Tibial artery (tissue), 4 donors: ENCODE data around the gene PRR5.
"Not testable (repeated sequence)": the region's sequence is repeated elsewhere in the genome, so short reads cannot be mapped to it uniquely, and the experiment has no call there.

Experiments
- DNase-seq, 2 donors: peaks; one replicate each; pipeline ENCODE4 v3.0.0-alpha.2; 2019
- H3K27ac ChIP-seq, 2 donors: fragments of 200-600 bp; sonication (generic) in 1 of 2; 1 replicate in 1 of 2; 2 replicates in 1 of 2; pipeline ENCODE4 v1.5.1; 2018 to 2019; ENCODE audit warnings: mild to moderate bottlenecking in 1 of 2
- H3K27me3 ChIP-seq, 2 donors: fragments of 200-600 bp; sonication (generic) in 1 of 2; one replicate each; pipeline versions ENCODE4 v1.5.1 to v1.6.0; 2016 to 2019
- H3K36me3 ChIP-seq, 3 donors: fragments of 200-600 bp; sonication (generic) in 2 of 3; one replicate each; pipeline ENCODE4 v1.5.1; 2016 to 2019; ENCODE audit warnings: mild to moderate bottlenecking in 2 of 3
- H3K4me1 ChIP-seq, 4 donors: fragments of 200-600 bp; sonication (generic) in 2 of 4; 1 replicate in 3 of 4; 2 replicates in 1 of 4; pipeline ENCODE4 v1.5.1; 2016 to 2019
- H3K4me3 ChIP-seq, 2 donors: fragments of 200-600 bp; sonication (generic) in 1 of 2; 1 replicate in 1 of 2; 2 replicates in 1 of 2; pipeline ENCODE4 v1.5.1; 2018 to 2019; ENCODE audit warnings: mild to moderate bottlenecking in 2 of 2
- H3K9me3 ChIP-seq, 3 donors: fragments of 200-600 bp; sonication (generic) in 1 of 3; one replicate each; pipeline ENCODE4 v1.5.1; 2016 to 2019
- CTCF ChIP-seq, 2 experiments: fragments of 200-600 bp in 1 of 2; fragments of 450-650 bp in 1 of 2; IDR thresholded peaks; one replicate each; pipeline ENCODE4 v1.5.1; 2017 to 2019; ENCODE audit warnings: antibody characterized with exemption in 2 of 2, mild to moderate bottlenecking in 1 of 2, moderate library complexity in 1 of 2
- intact Hi-C: fragments of 100-400 bp; cut with DNase I; formaldehyde crosslinking; loops from one replicate; pipeline ENCODE4 v1.15.0; 2023; ENCODE audit warnings: low total_unique reads

Gene PRR5

GRCh38 chr22:44676441-44677352, 25.3 kb upstream of the PRR5 start:
- Histone ChIP-seq H3K9me3 (no peaks in the 10 kb centered on the region), H3K4me1 (no peaks in the 10 kb centered on the region), H3K36me3 (no peaks in the 10 kb centered on the region), H3K27me3 (peaks cover 0 to 29% of the 10 kb centered on the region in 2 donors), H3K4me3 (no peak overlapping the region), H3K27ac (no peak overlapping the region)
- TF ChIP-seq CTCF (IDR thresholded peaks at IDR 0.05): no peak
- no peak for DNase-seq
- intact Hi-C loops: no loop called here

- intact Hi-C loops: no loop called here
- H3K36me3 ChIP-seq: no peaks in the 10 kb centered on the region
- DNase-seq: no peak
- no peaks in the 10 kb centered on the region for H3K4me1 ChIP-seq
- H3K27ac ChIP-seq: no peak overlapping the region
- H3K27me3 ChIP-seq: peaks cover 0 to 25% of the 10 kb centered on the region in 2 donors
- no peak overlapping the region for H3K4me3 ChIP-seq
- TF ChIP-seq CTCF (IDR thresholded peaks at IDR 0.05): no peak
- H3K9me3 ChIP-seq: no peaks in the 10 kb centered on the region
Observed at GRCh38 chr22:44677353-44677840, 24.6 kb upstream of the PRR5 start.

GRCh38 chr22:44677871-44678555, 24.0 kb upstream of the PRR5 start:
- intact Hi-C loops: no loop called here
- no peaks in the 10 kb centered on the region for H3K4me1 ChIP-seq
- DNase-seq: no peak
- no peaks in the 10 kb centered on the region for H3K9me3 ChIP-seq
- H3K4me3 ChIP-seq: no peak overlapping the region
- no peak for TF ChIP-seq CTCF (IDR thresholded peaks at IDR 0.05)
- no peak overlapping the region for H3K27ac ChIP-seq
- H3K36me3 ChIP-seq: no peaks in the 10 kb centered on the region
- H3K27me3 ChIP-seq: peaks cover 0 to 22% of the 10 kb centered on the region in 2 donors

GRCh38 chr22:44678556-44679305, 23.3 kb upstream of the PRR5 start:
- no peak overlapping the region for H3K4me3 ChIP-seq
- H3K36me3 ChIP-seq: no peaks in the 10 kb centered on the region
- TF ChIP-seq CTCF (IDR thresholded peaks at IDR 0.05): no peak
- H3K4me1 ChIP-seq: no peaks in the 10 kb centered on the region
- no peaks in the 10 kb centered on the region for H3K9me3 ChIP-seq
- intact Hi-C loops: no loop called here
- H3K27ac ChIP-seq: no peak overlapping the region
- DNase-seq: no peak
- peaks cover 0 to 22% of the 10 kb centered on the region in 2 donors for H3K27me3 ChIP-seq

- intact Hi-C loops, H3K36me3 ChIP-seq, H3K4me1 ChIP-seq: not testable (repeated sequence)
Observed at GRCh38 chr22:44679306-44679647, 22.7 kb upstream of the PRR5 start.

More at GRCh38 chr22:44679306-44679647, 22.7 kb upstream of the PRR5 start:
- DNase-seq, H3K4me3 ChIP-seq, H3K27ac ChIP-seq, H3K9me3 ChIP-seq: not testable (repeated sequence)
- peaks cover 0 to 22% of the 10 kb centered on the region in 2 donors for H3K27me3 ChIP-seq
